HG03575 (cell line): Measurements from ENCODE around the gene NSMCE3.
A peak's percentile ranks its signal among the peaks of the same experiment; 100 is the strongest.

Source experiments
- ATAC-seq: cut with Tn5 transposase; IDR thresholded peaks from one replicate; pipeline ENCODE4 v1.9.1; 2021; ENCODE audit not compliant: unreplicated experiment, insufficient number of reproducible peaks, low FRiP score; ENCODE audit errors: extremely low read depth

NSMCE3 gene

GRCh38 chr15:29269485-29270168 is at the start of gene NSMCE3:
NSMCE3 (minus strand) TSS chr15:29269822; CDS start chr15:29269705, 117 bp downstream.
- ATAC-seq: peak; percentile 85

- no peak for ATAC-seq
Measured at GRCh38 chr15:29316422-29316821, 46.8 kb upstream of the NSMCE3 start.

GRCh38 chr15:29312387-29312786 is 42.8 kb upstream of the NSMCE3 start:
- no peak for ATAC-seq

GRCh38 chr15:29311696-29312095 is 42.1 kb upstream of the NSMCE3 start:
- no peak for ATAC-seq

GRCh38 chr15:29309139-29309538 is 39.5 kb upstream of the NSMCE3 start:
- ATAC-seq: no peak

GRCh38 chr15:29308299-29308698 is 38.7 kb upstream of the NSMCE3 start:
- no peak for ATAC-seq

- no peak for ATAC-seq
Measured at GRCh38 chr15:29305556-29305955, 35.9 kb upstream of the NSMCE3 start.

- no peak for ATAC-seq
Measured at GRCh38 chr15:29302871-29303270, 33.2 kb upstream of the NSMCE3 start.

- no peak for ATAC-seq
Measured at GRCh38 chr15:29299784-29300183, 30.2 kb upstream of the NSMCE3 start.

- ATAC-seq: no peak
Measured at GRCh38 chr15:29299331-29299730, 29.7 kb upstream of the NSMCE3 start.

- no peak for ATAC-seq
Measured at GRCh38 chr15:29294732-29295325, 25.2 kb upstream of the NSMCE3 start.

GRCh38 chr15:29291067-29291845 is 21.6 kb upstream of the NSMCE3 start:
- ATAC-seq: no peak

- no peak for ATAC-seq
Measured at GRCh38 chr15:29289173-29289572, 19.6 kb upstream of the NSMCE3 start.

- ATAC-seq: no peak
Measured at GRCh38 chr15:29285386-29285785, 15.8 kb upstream of the NSMCE3 start.

GRCh38 chr15:29283381-29283780 is 13.8 kb upstream of the NSMCE3 start:
- ATAC-seq: no peak

- no peak for ATAC-seq
Measured at GRCh38 chr15:29280514-29280913, 10.9 kb upstream of the NSMCE3 start.

GRCh38 chr15:29278436-29279105 is 8.9 kb upstream of the NSMCE3 start:
- no peak for ATAC-seq

GRCh38 chr15:29276366-29276765 is 6.7 kb upstream of the NSMCE3 start:
- ATAC-seq: no peak

GRCh38 chr15:29275855-29276254 is 6.2 kb upstream of the NSMCE3 start:
- ATAC-seq: no peak

GRCh38 chr15:29274946-29275345 is 5.3 kb upstream of the NSMCE3 start:
- no peak for ATAC-seq
